Keratinocyte (primary cell): ENCODE data around the gene SYNDIG1. TPM values are rescaled to one million over a fixed set of nuclear protein-coding genes. Genes with fewer than 3 reads are reported as not detected.

ENCODE experiments used
- DNase-seq: peaks from one replicate; pipeline ENCODE4 v3.0.0-alpha.2; 2011; ENCODE audit warnings: low read depth, missing footprints, low spot score
- FAIRE-seq: peaks from 2 replicates; lab custom pipeline; 2011; peaks lifted over from hg19 to GRCh38; lab: Jason Lieb, UNC
- H2AFZ ChIP-seq: 2 replicates; pipeline ENCODE4 v1.6.0; 2012; ENCODE audit warnings: low read length, control low read depth, inconsistent platforms; ENCODE audit not compliant: control insufficient read depth
- H3K27ac ChIP-seq: 2 replicates; pipeline ENCODE4 v1.5.1; 2011; ENCODE audit warnings: low read length; ENCODE audit not compliant: control insufficient read depth, insufficient read depth
- H3K27me3 ChIP-seq: 3 replicates; pipeline ENCODE4 v1.6.0; 2011; ENCODE audit warnings: low read length; ENCODE audit not compliant: control insufficient read depth, insufficient read depth; ENCODE audit errors: extremely low read depth
- H3K36me3 ChIP-seq, 2 experiments: 2 replicates in 1 of 2; 3 replicates in 1 of 2; pipeline ENCODE4 v1.5.1; 2011; ENCODE audit warnings: low read length in 2 of 2, mild to moderate bottlenecking in 1 of 2; ENCODE audit not compliant: control insufficient read depth in 2 of 2, insufficient read depth in 2 of 2; ENCODE audit errors: extremely low read depth in 1 of 2
- H3K4me1 ChIP-seq: 3 replicates; pipeline ENCODE4 v1.5.1; 2011; ENCODE audit warnings: low read length; ENCODE audit not compliant: control insufficient read depth, insufficient read depth; ENCODE audit errors: extremely low read depth
- H3K4me2 ChIP-seq: 3 replicates; pipeline ENCODE4 v1.6.0; 2011; ENCODE audit warnings: low read depth, low read length; ENCODE audit not compliant: control insufficient read depth, insufficient read depth; ENCODE audit errors: extremely low read depth
- H3K4me3 ChIP-seq, 3 experiments: fragments of 200-600 bp in 1 of 3; sonication (generic) in 1 of 3; 2 replicates in 2 of 3; 3 replicates in 1 of 3; pipeline ENCODE4 v1.5.1; 2011 to 2016; ENCODE audit warnings: low read length in 3 of 3, mild to moderate bottlenecking in 3 of 3, control low read depth in 2 of 3, inconsistent platforms in 1 of 3, low read depth in 1 of 3, mixed read lengths in 1 of 3, mixed run types in 1 of 3, moderate library complexity in 1 of 3; ENCODE audit not compliant: control insufficient read depth in 2 of 3, insufficient read depth in 2 of 3; ENCODE audit errors: extremely low read depth in 1 of 3
- H3K79me2 ChIP-seq: 2 replicates; pipeline ENCODE4 v1.6.0; 2012; ENCODE audit warnings: low read length; ENCODE audit not compliant: control insufficient read depth, insufficient read depth
- H3K9ac ChIP-seq: 3 replicates; pipeline ENCODE4 v1.6.0; 2011; ENCODE audit warnings: low read length; ENCODE audit not compliant: control insufficient read depth, insufficient read depth; ENCODE audit errors: extremely low read depth
- H3K9me1 ChIP-seq: 3 replicates; pipeline ENCODE4 v1.6.0; 2011; ENCODE audit warnings: low read length; ENCODE audit not compliant: control insufficient read depth, insufficient read depth; ENCODE audit errors: extremely low read depth
- H3K9me3 ChIP-seq: 2 replicates; pipeline ENCODE4 v1.5.1; 2012; ENCODE audit warnings: low read depth, low read length; ENCODE audit not compliant: control insufficient read depth
- H4K20me1 ChIP-seq: 3 replicates; pipeline ENCODE4 v1.6.0; 2011; ENCODE audit warnings: low read length; ENCODE audit not compliant: control insufficient read depth, insufficient read depth; ENCODE audit errors: extremely low read depth
- CTCF ChIP-seq, 3 experiments: IDR thresholded peaks in 1 of 3; conservative IDR thresholded peaks in 1 of 3; optimal IDR thresholded peaks in 1 of 3; 2 replicates in 2 of 3; 3 replicates in 1 of 3; pipeline versions ENCODE3 to v1.5.1; 2011; ENCODE audit warnings: low read length in 3 of 3, mild to moderate bottlenecking in 3 of 3, moderate library complexity in 2 of 3, control low read depth in 1 of 3, inconsistent platforms in 1 of 3; ENCODE audit not compliant: insufficient read depth in 2 of 3; ENCODE audit errors: extremely low read depth in 1 of 3
- EZH2 ChIP-seq: IDR thresholded peaks from one replicate; pipeline ENCODE4 v1.6.1; 2012; ENCODE audit warnings: inconsistent platforms, mild to moderate bottlenecking, low read length, moderate library complexity
- dilution Hi-C: fragments of 300-500 bp; cut with MboI; formaldehyde crosslinking; loops from one replicate; pipeline ENCODE4 v1.7.0; 2020; ENCODE audit warnings: low sequenced_read_pairs; ENCODE audit not compliant: extremely low pct_ligation_motif_present
- polyA plus RNA-seq, 5 experiments: library from polyadenylated mRNA; depleted of rRNA in 3 of 5; stranded (reverse) in 3 of 5; stranded (forward) in 1 of 5; unstranded in 1 of 5; fragments of >200 nt; gene quantifications; 1 replicate in 1 of 5; 2 replicates in 3 of 5; 3 replicates in 1 of 5; pipeline versions ENCODE4 v1.2.1 to v1.2.3, GENCODE V29; 2011 to 2012; ENCODE audit warnings: missing spikeins in 2 of 5, low read depth in 1 of 5, low replicate concordance in 1 of 5

The SYNDIG1 gene
- polyA plus RNA-seq, 1 donor (not counting 4 experiments of a cell fraction or from before 2014, with no cell fraction given) = 0.38 TPM

DNA sequence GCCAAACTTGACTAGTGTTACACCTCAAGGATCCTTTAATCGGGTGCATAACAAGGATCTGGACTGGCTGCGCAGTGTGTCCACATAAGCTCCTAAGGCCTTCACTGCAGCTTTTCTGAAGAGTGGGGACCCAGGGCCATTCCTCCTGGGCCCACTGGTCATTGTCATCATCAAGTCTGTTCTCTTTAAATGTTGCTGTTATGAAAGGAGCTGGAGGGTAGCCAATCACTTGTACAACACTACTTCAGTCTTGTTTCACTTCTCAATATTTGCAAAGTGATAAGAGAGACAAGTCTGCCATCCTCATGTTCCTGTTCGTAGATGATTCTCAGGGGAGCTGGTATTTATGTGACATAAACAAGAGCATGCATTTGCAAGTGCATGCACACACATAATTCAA is 149.8 kb downstream of the SYNDIG1 start:
- Histone ChIP-seq H3K27ac (no peak overlapping the region), H3K79me2 (no peaks in the 10 kb centered on the region), H3K4me2 (no peak overlapping the region), H2AFZ (no peak overlapping the region), H3K36me3 (no peaks in the 10 kb centered on the region), H4K20me1 (no peaks in the 10 kb centered on the region), H3K9ac (no peak overlapping the region), H3K27me3 (no peaks in the 10 kb centered on the region), H3K4me3 (no peak overlapping the region), H3K9me1 (no peaks in the 10 kb centered on the region), H3K9me3 (no peaks in the 10 kb centered on the region), H3K4me1 (no peaks in the 10 kb centered on the region)
- dilution Hi-C loops = no loop called here
- FAIRE-seq = no peak
- no peak for DNase-seq
- no peak for TF ChIP-seq EZH2
- TF ChIP-seq CTCF (optimal IDR thresholded peaks at IDR 0.05 in 1 of 3, IDR thresholded peaks at IDR 0.05 in 1 of 3, conservative IDR thresholded peaks at IDR 0.05 in 1 of 3; ENCODE audit: extremely low read depth in 1 of 3, insufficient read depth in 2 of 3, low read length in 3 of 3) = no peak

DNA sequence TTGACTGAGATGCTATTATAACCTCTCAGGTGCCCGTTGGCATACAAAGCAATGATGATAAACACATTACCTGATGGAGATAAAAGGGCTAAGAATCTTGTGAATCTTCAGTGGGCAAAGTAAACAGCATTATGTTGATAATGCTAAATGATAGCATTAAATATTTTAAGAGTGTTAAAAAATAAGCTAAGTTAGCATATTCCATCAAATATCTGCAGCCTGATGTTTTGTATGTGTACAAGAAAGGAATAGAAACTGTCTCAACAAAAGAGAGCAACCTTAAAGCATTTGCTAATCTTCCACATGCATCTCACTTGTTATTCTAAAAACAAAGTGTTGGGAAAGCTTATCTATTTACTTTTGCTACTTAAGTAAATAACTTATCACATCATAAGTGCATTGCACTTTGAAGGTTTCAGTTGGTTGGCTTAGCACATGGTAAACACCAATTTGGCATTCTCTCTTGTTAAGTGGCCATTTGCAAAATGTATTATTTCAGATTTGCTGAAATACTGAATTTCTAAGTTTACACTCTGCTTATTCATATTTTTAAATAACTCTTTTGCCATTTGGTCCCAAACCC is 151.6 kb downstream of the SYNDIG1 start:
- H3K27me3 ChIP-seq = no peaks in the 10 kb centered on the region
- H3K9me3 ChIP-seq = no peaks in the 10 kb centered on the region
- TF ChIP-seq CTCF (optimal IDR thresholded peaks at IDR 0.05 in 1 of 3, IDR thresholded peaks at IDR 0.05 in 1 of 3, conservative IDR thresholded peaks at IDR 0.05 in 1 of 3; ENCODE audit: extremely low read depth in 1 of 3, insufficient read depth in 2 of 3, low read length in 3 of 3) (no peak), EZH2 (no peak)
- FAIRE-seq = no peak
- H3K4me1 ChIP-seq = no peaks in the 10 kb centered on the region
- no peaks in the 10 kb centered on the region for H4K20me1 ChIP-seq
- no peak overlapping the region for H3K9ac ChIP-seq
- H3K4me2 ChIP-seq = no peak overlapping the region
- no peak overlapping the region for H3K27ac ChIP-seq
- H3K4me3 ChIP-seq = no peak overlapping the region
- H2AFZ ChIP-seq = no peak overlapping the region
- no peaks in the 10 kb centered on the region for H3K36me3 ChIP-seq
- DNase-seq = no peak
- no peaks in the 10 kb centered on the region for H3K9me1 ChIP-seq
- dilution Hi-C loops = no loop called here
- H3K79me2 ChIP-seq = no peaks in the 10 kb centered on the region
